H1 (cell line): ENCODE results near the gene RSU1. TPM values are rescaled to one million over a fixed set of nuclear protein-coding genes. Genes with fewer than 3 reads are reported as not detected.

Experiments used
- CTCF ChIA-PET: fragments of 300-600 bp; sonication (Branson Sonifier 250); formaldehyde crosslinking; loops from one replicate; lab custom pipeline; 2021; ENCODE audit not compliant: partially characterized antibody; lab: Charles Lee
- POLR2A ChIA-PET: fragments of 300-600 bp; sonication (Branson Sonifier 250); formaldehyde crosslinking; loops from one replicate; lab custom pipeline; 2021; ENCODE audit warnings: inconsistent platforms; ENCODE audit not compliant: partially characterized antibody; lab: Charles Lee
- DNase-seq, 2 experiments: peaks; one replicate each; pipeline versions ENCODE4 v3.0.0 to v3.0.0-alpha.2; 2010 to 2022; ENCODE audit warnings: low spot score in 2 of 2, low read depth in 1 of 2, mixed read lengths in 1 of 2
- FAIRE-seq: peaks from 2 replicates; lab custom pipeline; 2011; peaks lifted over from hg19 to GRCh38; lab: Jason Lieb, UNC
- H2AFZ ChIP-seq: 2 replicates; pipeline ENCODE4 v1.8.1; 2012; ENCODE audit warnings: low read length, inconsistent platforms
- H2AK5ac ChIP-seq: 2 replicates; pipeline ENCODE4 v1.6.1; 2013; ENCODE audit warnings: low read depth, low read length
- H2BK120ac ChIP-seq: replicated peaks from 2 replicates; pipeline ENCODE3; 2013; ENCODE audit warnings: low read depth, low read length, inconsistent platforms
- H2BK12ac ChIP-seq: 2 replicates; pipeline ENCODE4 v1.6.1; 2013; ENCODE audit warnings: low read depth, low read length
- H2BK15ac ChIP-seq: 2 replicates; pipeline ENCODE4 v1.6.1; 2013; ENCODE audit warnings: low read length
- H2BK20ac ChIP-seq: 2 replicates; pipeline ENCODE4 v1.6.1; 2013; ENCODE audit warnings: low read length
- H2BK5ac ChIP-seq: 2 replicates; pipeline ENCODE4 v1.6.1; 2013; ENCODE audit warnings: low read depth, low read length
- H3K14ac ChIP-seq: 2 replicates; pipeline ENCODE4 v1.6.1; 2013; ENCODE audit warnings: inconsistent platforms; ENCODE audit not compliant: insufficient read length
- H3K18ac ChIP-seq: 2 replicates; pipeline ENCODE4 v1.6.1; 2013; ENCODE audit warnings: low read length; ENCODE audit errors: extremely low read depth
- H3K23ac ChIP-seq: 2 replicates; pipeline ENCODE4 v1.6.1; 2013; ENCODE audit warnings: inconsistent platforms; ENCODE audit not compliant: insufficient read length
- H3K23me2 ChIP-seq: 2 replicates; pipeline ENCODE4 v1.6.1; 2013; ENCODE audit warnings: low read depth, low read length
- H3K27ac ChIP-seq: 2 replicates; pipeline ENCODE4 v1.6.1; 2011; ENCODE audit warnings: low read depth, low read length, inconsistent platforms
- H3K27me3 ChIP-seq, 4 experiments: replicated peaks in 1 of 4; 1 replicate in 1 of 4; 2 replicates in 3 of 4; pipeline versions ENCODE4 v1.6.1 to v1.8.1; 2011 to 2013; ENCODE audit warnings: low read length in 3 of 4, mild to moderate bottlenecking in 3 of 4, inconsistent platforms in 2 of 4, mixed read lengths in 2 of 4, moderate library complexity in 1 of 4; ENCODE audit not compliant: control insufficient read depth in 3 of 4, insufficient read depth in 3 of 4; ENCODE audit errors: extremely low read depth in 1 of 4
- H3K36me3 ChIP-seq, 4 experiments: 2 replicates each; pipeline versions ENCODE4 v1.6.1 to v1.8.1; 2011 to 2013; ENCODE audit warnings: mild to moderate bottlenecking in 4 of 4, low read length in 3 of 4, moderate library complexity in 2 of 4, control low read depth in 1 of 4, inconsistent platforms in 1 of 4; ENCODE audit not compliant: insufficient read depth in 4 of 4, control insufficient read depth in 2 of 4
- H3K4ac ChIP-seq: replicated peaks from 2 replicates; pipeline ENCODE3; 2013; ENCODE audit warnings: low read length, low read depth, mixed read lengths, inconsistent platforms; ENCODE audit not compliant: insufficient read length
- H3K4me1 ChIP-seq, 4 experiments: replicated peaks in 1 of 4; 1 replicate in 1 of 4; 2 replicates in 3 of 4; pipeline versions ENCODE4 v1.6.1 to v1.8.1; 2011 to 2013; ENCODE audit warnings: low read length in 3 of 4, inconsistent platforms in 2 of 4, mixed read lengths in 1 of 4; ENCODE audit not compliant: insufficient read depth in 4 of 4, control insufficient read depth in 3 of 4
- H3K4me2 ChIP-seq, 2 experiments: 2 replicates each; pipeline versions ENCODE4 v1.6.1 to v1.8.1; 2011 to 2013; ENCODE audit warnings: low read depth in 2 of 2, low read length in 2 of 2, control low read depth in 1 of 2, inconsistent platforms in 1 of 2, mild to moderate bottlenecking in 1 of 2; ENCODE audit not compliant: insufficient read depth in 1 of 2
- H3K4me3 ChIP-seq, 4 experiments: fragments of 200-600, 300-600 bp in 1 of 4; sonication (generic), shearing (Covaris generic), sonication (Bioruptor Twin) in 1 of 4; 2 replicates each; pipeline versions ENCODE4 v1.5.1 to v1.8.1; 2011 to 2016; ENCODE audit warnings: low read length in 4 of 4, low read depth in 3 of 4, control low read depth in 2 of 4, inconsistent platforms in 2 of 4, mild to moderate bottlenecking in 2 of 4, mixed read lengths in 1 of 4, moderate library complexity in 1 of 4; ENCODE audit not compliant: insufficient read depth in 2 of 4; ENCODE audit errors: extremely low read depth in 1 of 4
- H3K56ac ChIP-seq: replicated peaks from 2 replicates; pipeline ENCODE3; 2013; ENCODE audit warnings: low read depth, mild to moderate bottlenecking, mixed read lengths, low read length, inconsistent platforms; ENCODE audit not compliant: insufficient read length
- H3K79me1 ChIP-seq: 2 replicates; pipeline ENCODE4 v1.6.1; 2013; ENCODE audit warnings: low read depth, low read length, control low read depth
- H3K79me2 ChIP-seq, 2 experiments: 2 replicates each; pipeline versions ENCODE4 v1.6.1 to v1.8.1; 2012 to 2013; ENCODE audit warnings: low read length in 2 of 2, mild to moderate bottlenecking in 2 of 2, inconsistent platforms in 1 of 2; ENCODE audit not compliant: insufficient read depth in 2 of 2, control insufficient read depth in 1 of 2
- H3K9ac ChIP-seq, 4 experiments: replicated peaks in 1 of 4; 1 replicate in 1 of 4; 2 replicates in 3 of 4; pipeline versions ENCODE4 v1.6.1 to v1.8.1; 2011 to 2013; ENCODE audit warnings: low read depth in 3 of 4, low read length in 3 of 4, control low read depth in 2 of 4, mild to moderate bottlenecking in 2 of 4, moderate library complexity in 2 of 4, inconsistent platforms in 1 of 4; ENCODE audit errors: extremely low read depth in 1 of 4
- H3K9me3 ChIP-seq, 2 experiments: 2 replicates each; pipeline versions ENCODE4 v1.6.1 to v1.8.1; 2012 to 2013; ENCODE audit warnings: mild to moderate bottlenecking in 2 of 2, moderate library complexity in 2 of 2, control low read depth in 1 of 2, inconsistent platforms in 1 of 2, low read depth in 1 of 2, low read length in 1 of 2, mixed read lengths in 1 of 2; ENCODE audit not compliant: insufficient read depth in 2 of 2
- H4K20me1 ChIP-seq, 2 experiments: replicated peaks in 1 of 2; 2 replicates each; pipeline versions ENCODE3 to v1.8.1; 2011 to 2013; ENCODE audit warnings: inconsistent platforms in 2 of 2, low read length in 2 of 2, mild to moderate bottlenecking in 1 of 2; ENCODE audit not compliant: insufficient read depth in 2 of 2, control insufficient read depth in 1 of 2
- H4K5ac ChIP-seq: 2 replicates; pipeline ENCODE4 v1.6.1; 2013; ENCODE audit warnings: low read length, low read depth, mixed read lengths, inconsistent platforms; ENCODE audit not compliant: insufficient read length
- H4K8ac ChIP-seq: 2 replicates; pipeline ENCODE4 v1.8.0; 2013; ENCODE audit warnings: mild to moderate bottlenecking, moderate library complexity, low read length, inconsistent platforms; ENCODE audit not compliant: insufficient read depth; ENCODE audit errors: extremely low read depth
- H4K91ac ChIP-seq: replicated peaks from 2 replicates; pipeline ENCODE3; 2013; ENCODE audit warnings: low read length, mixed read lengths, inconsistent platforms; ENCODE audit not compliant: insufficient read length
- CBX8 ChIP-seq: fragments of 300-800, 300-1000 bp; sonication (generic); IDR thresholded peaks from 2 replicates; pipeline ENCODE4 v1.7.1; 2016; ENCODE audit warnings: low read depth, low read length, borderline replicate concordance
- CREB1 ChIP-seq: IDR thresholded peaks from 2 replicates; pipeline ENCODE4 v1.6.1; 2012; ENCODE audit warnings: inconsistent platforms
- RBBP5 ChIP-seq: IDR thresholded peaks from 2 replicates; pipeline ENCODE4 v1.7.1; 2012; ENCODE audit warnings: low read depth, mild to moderate bottlenecking, inconsistent platforms, low read length, moderate library complexity, borderline replicate concordance
- RNF2 ChIP-seq: fragments of 200-900, 300-1000 bp; sonication (generic); IDR thresholded peaks from 2 replicates; pipeline ENCODE4 v1.7.1; 2016; ENCODE audit warnings: borderline replicate concordance, low read depth, mild to moderate bottlenecking, antibody characterized with exemption, low read length; ENCODE audit not compliant: poor library complexity, severe bottlenecking; ENCODE audit errors: missing control alignments
- WGBS, 2 experiments: shearing (Covaris generic) in 1 of 2; methylation state at CpG; one replicate each; pipeline versions ENCODE4 v1.1.6 to v1.1.7; 2013 to 2015; ENCODE audit warnings: low lambda C conversion rate in 2 of 2, mixed read lengths in 2 of 2, inconsistent platforms in 1 of 2, low coverage in 1 of 2, missing lambda C conversion rate in 1 of 2; ENCODE audit not compliant: insufficient replicate concordance in 2 of 2, insufficient coverage in 1 of 2, insufficient read length in 1 of 2; ENCODE audit errors: extremely low coverage in 1 of 2, missing lambda C conversion rate in 1 of 2; 5-methylcytosine and 5-hydroxymethylcytosine counted together
- polyA plus RNA-seq, 7 experiments: library from polyadenylated mRNA; depleted of rRNA in 3 of 7; stranded (reverse) in 5 of 7; unstranded in 2 of 7; fragments of >200 nt in 5 of 7; fragments of 200-250 nt in 2 of 7; gene quantifications; 1 replicate in 5 of 7; 2 replicates in 1 of 7; 4 replicates in 1 of 7; pipeline versions ENCODE4 v1.2.1 to v1.2.3, GENCODE V29; 2011 to 2013; ENCODE audit warnings: missing spikeins in 2 of 7, mixed read lengths in 2 of 7
- total RNA-seq: library from RNA; stranded (reverse); fragmentation: NEBNext Ultra II Directional; extraction: Animal tissue kit (Norgen Biotek cat#: 25700); gene quantifications from 2 replicates; pipeline ENCODE4 v1.2.1, GENCODE V29; 2021

The RSU1 gene
- total and polyA plus RNA-seq, 2 of the 8 experiments (the other 6 are each of a cell fraction or from before 2014, with no cell fraction given), result 50.0 to 68.2 TPM

DNA sequence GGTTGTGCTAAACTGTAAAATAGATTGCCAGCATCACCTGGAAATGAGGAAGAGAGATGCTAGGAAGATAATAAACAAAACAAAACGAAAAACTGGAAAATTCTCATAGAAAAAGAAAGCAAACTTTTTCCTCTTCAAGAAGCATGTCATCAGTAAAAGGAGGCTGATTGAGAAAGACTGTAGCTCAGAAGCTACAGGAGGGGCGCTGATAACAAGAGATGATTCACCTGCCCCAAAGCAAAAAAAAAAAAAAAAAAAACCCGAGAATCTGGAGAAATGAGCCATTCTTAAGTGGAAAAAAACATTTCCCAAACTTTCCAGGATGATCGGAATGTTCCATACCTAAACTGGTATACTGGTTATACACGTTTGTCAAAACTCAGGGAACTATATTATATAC, 165.1 kb downstream of the RSU1 start:
- H4K91ac ChIP-seq, result no peak overlapping the region
- H2BK120ac ChIP-seq, result no peak overlapping the region
- no peaks in the 10 kb centered on the region for H3K27me3 ChIP-seq
- no peak overlapping the region for H2BK12ac ChIP-seq
- H3K23ac ChIP-seq, result no peak overlapping the region
- H3K27ac ChIP-seq, result no peak overlapping the region
- WGBS, 2 experiments, result 84% methylated on average over 5 of the region's 5 CpGs; no CpG with 5 or more reads in 1 of the 2 experiments
- POLR2A ChIA-PET, result no interaction called here
- no peak overlapping the region for H2AK5ac ChIP-seq
- H3K9ac ChIP-seq, result no peak overlapping the region
- H3K4me3 ChIP-seq, result no peak overlapping the region
- H2BK20ac ChIP-seq, result no peak overlapping the region
- DNase-seq (no peak), FAIRE-seq (no peak)
- H3K4ac ChIP-seq, result no peak overlapping the region
- no peak overlapping the region for H3K56ac ChIP-seq
- no peak overlapping the region for H3K4me2 ChIP-seq
- H3K9me3 ChIP-seq, result no peaks in the 10 kb centered on the region
- H4K8ac ChIP-seq, result no peak overlapping the region
- TF ChIP-seq RBBP5, result no peak
- TF ChIP-seq CREB1, result no peak
- TF ChIP-seq RNF2, result no peak
- no peak for TF ChIP-seq CBX8
- TF ChIP-seq, all 59 proteins: peak for 0
- Histone ChIP-seq H3K79me1 (no peaks in the 10 kb centered on the region), H2BK15ac (no peak overlapping the region), H3K18ac (no peak overlapping the region), H3K14ac (no peak overlapping the region), H2BK5ac (no peak overlapping the region), H3K36me3 (no peaks in the 10 kb centered on the region), H3K23me2 (no peaks in the 10 kb centered on the region), H3K4me1 (no peaks in the 10 kb centered on the region), H4K5ac (no peak overlapping the region), H4K20me1 (no peaks in the 10 kb centered on the region), H2AFZ (no peak overlapping the region), H3K79me2 (no peaks in the 10 kb centered on the region)
- CTCF ChIA-PET, result interaction anchor here (0.6 to 0.9 kb wide), 2 partner anchors 89 to 897 kb away, joined by 3 read pairs; no protein-coding TSS in a partner anchor
